Gastrocnemius medialis (tissue), 4 donors: Measurements from ENCODE around the gene AMBRA1. TPM values are rescaled to one million over a fixed set of nuclear protein-coding genes. Genes with fewer than 3 reads are reported as not detected.

Experiments used
- ATAC-seq, 2 donors: fragments of 150-250 bp; one replicate each; pipeline ENCODE4 v1.9.1; 2016
- DNase-seq, 2 donors: peaks; one replicate each; pipeline ENCODE4 v3.0.0-alpha.2; 2019
- H3K27ac ChIP-seq, 4 donors: fragments of 200-600 bp; sonication (generic); 1 replicate in 1 of 4; 2 replicates in 3 of 4; pipeline ENCODE4 v1.5.1; 2016 to 2018; ENCODE audit warnings: mild to moderate bottlenecking in 2 of 4, moderate library complexity in 1 of 4
- H3K27me3 ChIP-seq, 3 donors: fragments of 200-600 bp; sonication (generic) in 2 of 3; 1 replicate in 1 of 3; 2 replicates in 2 of 3; pipeline versions ENCODE4 v1.5.1 to v1.6.0; 2016 to 2019; ENCODE audit warnings: mild to moderate bottlenecking in 1 of 3, moderate library complexity in 1 of 3
- H3K36me3 ChIP-seq, 2 donors: fragments of 200-600 bp; sonication (generic) in 1 of 2; one replicate each; pipeline ENCODE4 v1.5.1; 2017 to 2018
- H3K4me1 ChIP-seq, 2 donors: fragments of 200-600 bp; sonication (generic) in 1 of 2; one replicate each; pipeline ENCODE4 v1.5.1; 2016 to 2017; ENCODE audit warnings: mild to moderate bottlenecking in 2 of 2
- H3K4me3 ChIP-seq, 4 donors: fragments of 200-600 bp; sonication (generic) in 3 of 4; 1 replicate in 1 of 4; 2 replicates in 3 of 4; pipeline ENCODE4 v1.5.1; 2016 to 2019; ENCODE audit warnings: mild to moderate bottlenecking in 2 of 4
- H3K9me3 ChIP-seq, 3 donors: fragments of 200-600 bp; sonication (generic) in 2 of 3; 1 replicate in 1 of 3; 2 replicates in 2 of 3; pipeline ENCODE4 v1.5.1; 2016 to 2019
- CTCF ChIP-seq, 5 experiments: fragments of 450-650 bp in 3 of 5; fragments of 200-600 bp in 2 of 5; sonication (generic) in 2 of 5; IDR thresholded peaks in 4 of 5; conservative IDR thresholded peaks in 1 of 5; 1 replicate in 4 of 5; 2 replicates in 1 of 5; pipeline ENCODE4 v1.5.1; 2016 to 2019; ENCODE audit warnings: antibody characterized with exemption in 5 of 5, mild to moderate bottlenecking in 3 of 5, moderate library complexity in 3 of 5
- POLR2A ChIP-seq, 2 donors: fragments of 450-650 bp; IDR thresholded peaks; one replicate each; pipeline ENCODE4 v1.6.1; 2017; ENCODE audit warnings: antibody characterized with exemption in 2 of 2, mild to moderate bottlenecking in 2 of 2, moderate library complexity in 2 of 2
- in situ Hi-C, 4 donors: fragments of 200-750 bp; cut with MboI; loops; one replicate each; pipeline versions ENCODE4 v1.15.0 to v1.8.0; 2017; ENCODE audit warnings: low sequenced_read_pairs in 4 of 4
- intact Hi-C: fragments of 100-400 bp; cut with DNase I; formaldehyde crosslinking; loops from one replicate; pipeline ENCODE4 v1.15.1; 2023; ENCODE audit warnings: low total_unique reads
- total RNA-seq, 4 donors: library from RNA; depleted of rRNA; stranded (reverse); fragments of >200 nt; gene quantifications; one replicate each; pipeline versions ENCODE4 v1.1.0 to v1.2.3, GENCODE V29; 2016

Gene AMBRA1
- total RNA-seq, 4 donors from 2014 or later = 17.3 to 24.3 (median 20.7) TPM

GRCh38 chr11:46397526-46397925 lies 196.3 kb downstream of the AMBRA1 start:
- peaks cover 0 to 22% of the 10 kb centered on the region in 2 donors for H3K36me3 ChIP-seq
- H3K4me1 ChIP-seq = peaks cover 4 to 5% of the 10 kb centered on the region in 2 donors
- no peak for ATAC-seq
- no peaks in the 10 kb centered on the region for H3K27me3 ChIP-seq
- H3K9me3 ChIP-seq = no peaks in the 10 kb centered on the region
- H3K4me3 ChIP-seq = no peak overlapping the region
- in situ Hi-C loops = loop anchor here in 3 of 4 donors (5.0 to 10.0 kb wide), 3 partner anchors 130 to 147 kb away; no protein-coding TSS in a partner anchor
- H3K27ac ChIP-seq = no peak overlapping the region
- intact Hi-C loops = no loop called here
- no peak for TF ChIP-seq CTCF (IDR thresholded peaks at IDR 0.05 in 4 of 5, conservative IDR thresholded peaks at IDR 0.05 in 1 of 5)
- no peak for TF ChIP-seq POLR2A (IDR thresholded peaks at IDR 0.05)
- no peak for DNase-seq

- in situ Hi-C loops = loop anchor here in 2 of 4 donors (10.0 kb wide), 2 partner anchors 141 to 151 kb away; no protein-coding TSS in a partner anchor
- intact Hi-C loops = loop anchor here (2.0 kb wide), 1 partner anchor 223 kb away; the partner anchor contains the start of genes ATG13 and HARBI1
These were observed 200.1 kb downstream of the AMBRA1 start for GRCh38 chr11:46393759-46394158.

GRCh38 chr11:46393231-46393616 lies 200.6 kb downstream of the AMBRA1 start:
- Histone ChIP-seq H3K4me3 (no peak overlapping the region), H3K9me3 (no peaks in the 10 kb centered on the region), H3K27ac (no peak overlapping the region), H3K4me1 (peaks cover 19 to 23% of the 10 kb centered on the region in 2 donors), H3K36me3 (peaks cover 0 to 16% of the 10 kb centered on the region in 2 donors), H3K27me3 (peaks cover 29 to 34% (median 33%) of the 10 kb centered on the region in 3 donors)
- no peak for ATAC-seq
- TF ChIP-seq POLR2A (IDR thresholded peaks at IDR 0.05) (no peak), CTCF (IDR thresholded peaks at IDR 0.05 in 4 of 5, conservative IDR thresholded peaks at IDR 0.05 in 1 of 5) (no peak)
- no peak for DNase-seq
- intact Hi-C loops = loop anchor here (2.0 kb wide), 1 partner anchor 224 kb away; the partner anchor contains the start of genes ATG13 and HARBI1
- in situ Hi-C loops = loop anchor here in 2 of 4 donors (10.0 kb wide), 2 partner anchors 142 to 152 kb away; no protein-coding TSS in a partner anchor

More at GRCh38 chr11:46393759-46394158, 200.1 kb downstream of the AMBRA1 start:
- Histone ChIP-seq H3K9me3 (no peaks in the 10 kb centered on the region), H3K4me3 (no peak overlapping the region), H3K27ac (no peak overlapping the region), H3K27me3 (peaks cover 24 to 30% (median 29%) of the 10 kb centered on the region in 3 donors), H3K4me1 (peaks cover 19 to 23% of the 10 kb centered on the region in 2 donors), H3K36me3 (peaks cover 0 to 20% of the 10 kb centered on the region in 2 donors)
- TF ChIP-seq CTCF (IDR thresholded peaks at IDR 0.05 in 4 of 5, conservative IDR thresholded peaks at IDR 0.05 in 1 of 5) (no peak), POLR2A (IDR thresholded peaks at IDR 0.05) (no peak)
- no peak for DNase-seq
- no peak for ATAC-seq

- DNase-seq = peak; percentile 54 to 78
- no peak for TF ChIP-seq CTCF (IDR thresholded peaks at IDR 0.05 in 4 of 5, conservative IDR thresholded peaks at IDR 0.05 in 1 of 5)
- TF ChIP-seq POLR2A (IDR thresholded peaks at IDR 0.05) = no peak
- H3K4me1 ChIP-seq = peaks cover 19 to 23% of the 10 kb centered on the region in 2 donors
- no peaks in the 10 kb centered on the region for H3K9me3 ChIP-seq
- peak overlapping the region; percentile 23 to 47 (median 36) for H3K4me3 ChIP-seq
- H3K27me3 ChIP-seq = peaks cover 35 to 36% (median 36%) of the 10 kb centered on the region in 3 donors
- in situ Hi-C loops (loop anchor here in 2 of 4 donors (10.0 kb wide), 2 partner anchors 142 to 152 kb away; no protein-coding TSS in a partner anchor), intact Hi-C loops (loop anchor here (2.0 kb wide), 1 partner anchor 224 kb away; the partner anchor contains the start of genes ATG13 and HARBI1)
- peaks cover 0 to 12% of the 10 kb centered on the region in 2 donors for H3K36me3 ChIP-seq
- peak; percentile 80 to 87 for ATAC-seq
- H3K27ac ChIP-seq = no peak overlapping the region
These were observed 201.2 kb downstream of the AMBRA1 start for GRCh38 chr11:46392421-46393230.
